Heart left ventricle (tissue), 13 donors: ENCODE results near the gene VSIG8.

Experiments used
- CTCF ChIP-seq, 12 donors: fragments of 200-600 bp; sonication (generic) in 4 of 12; IDR thresholded peaks; one replicate each; pipeline versions ENCODE4 v1.5.0 to v1.8.0; 2018 to 2022; ENCODE audit warnings: antibody characterized with exemption in 12 of 12, mild to moderate bottlenecking in 5 of 12
- POLR2A ChIP-seq, 2 donors: fragments of 450-650 bp; IDR thresholded peaks; one replicate each; pipeline ENCODE4 v1.6.1; 2017; ENCODE audit warnings: antibody characterized with exemption in 2 of 2, mild to moderate bottlenecking in 2 of 2, moderate library complexity in 2 of 2
- donor health status: ischemic (EF 13 %, LVEDD 7.1; RV severe dilation, severe dysfunction).
- donor health status: DM: no; HTN: yes; CAD: no.
- donor health status: DM: no; HTN: no; CAD: no.
- donor health status: ischemic (EF 25% LVEDD 6.9; RV normal size, moderate dysfunction).
- donor health status: ischemic (EF 25% LVEDD 5.7; RV mildly dilated, moderate dysfunction).
- donor health status: ischemic (EF 35%, LVEDD 5.7; RV mildly dilated, moderate dysfunction).
- donor health status: nonischemic (EF 11% LVEDD 7.7; RV severe dilation, severe dysfunction).
- donor health status: DM: yes; HTN: yes; CAD: no.
- donor health status: PGD.
- donor health status: ischemic (EF 29% LVEDD 5.4; RV normal size, mild dysfunction).
- donor health status: nonischemic (EF 23%, LVEDD 6.1; RV moderate dilation, normal function).

- TF ChIP-seq CTCF (IDR thresholded peaks at IDR 0.05), result no peak
- TF ChIP-seq POLR2A (IDR thresholded peaks at IDR 0.05), result no peak
These were observed 16.7 kb upstream of the VSIG8 start for GRCh38 chr1:159879136-159879535.
